T-helper 9 cell (primary cell): ENCODE results near the gene OCA2.
"Not testable (repeated sequence)": the region's sequence is repeated elsewhere in the genome, so short reads cannot be mapped to it uniquely, and the experiment has no call there.

Experiments
- DNase-seq: peaks from one replicate; pipeline ENCODE4 v3.0.0-alpha.2; 2020

OCA2 gene

DNA sequence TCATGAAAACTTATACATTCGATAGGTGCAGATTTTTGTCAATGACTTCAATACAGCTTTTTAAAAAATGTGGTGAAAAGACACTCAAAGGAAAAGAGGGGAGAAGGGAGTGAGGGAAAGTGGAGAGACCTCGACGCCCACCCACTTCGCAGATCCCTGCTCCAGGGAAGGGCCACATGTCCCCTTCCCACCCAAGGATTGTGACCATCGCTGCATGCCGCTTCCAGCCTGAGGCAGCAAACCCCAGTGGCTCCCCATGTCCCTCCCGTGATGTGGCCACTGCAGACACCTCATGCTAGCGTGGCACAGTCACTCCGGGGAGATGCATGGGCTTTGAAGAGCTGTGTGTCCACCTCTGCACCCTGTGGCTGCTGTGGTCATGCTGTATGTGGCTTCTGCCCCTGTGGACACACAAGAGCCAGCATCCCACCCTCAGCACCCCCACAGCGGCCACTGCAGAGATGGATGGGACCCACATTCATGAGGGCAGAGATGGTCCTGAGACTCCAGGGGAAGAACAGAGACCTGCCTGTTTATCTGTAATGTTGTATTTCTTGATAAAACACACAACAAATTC lies 230.2 kb downstream of the OCA2 start:
- no peak for DNase-seq

DNA sequence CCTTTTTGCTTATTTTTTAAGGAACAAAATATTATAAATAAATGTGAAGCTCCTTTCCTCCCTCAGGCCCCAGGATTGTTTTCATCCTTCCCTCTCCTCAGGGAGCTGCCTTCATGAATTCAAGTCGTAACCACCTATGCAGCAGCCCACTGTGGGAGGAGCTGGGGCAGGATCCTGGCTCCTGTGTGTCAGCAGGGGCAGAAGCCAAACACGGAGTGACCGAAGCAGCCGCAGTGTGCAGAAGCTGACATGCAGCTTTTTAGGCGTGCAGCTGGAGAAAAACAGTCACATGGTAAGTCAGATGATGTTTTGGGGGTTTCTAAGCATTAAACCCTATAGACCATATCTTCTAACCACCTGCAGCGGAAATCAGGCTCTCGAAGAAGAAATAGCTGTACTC lies 231.3 kb downstream of the OCA2 start:
- no peak for DNase-seq

DNA sequence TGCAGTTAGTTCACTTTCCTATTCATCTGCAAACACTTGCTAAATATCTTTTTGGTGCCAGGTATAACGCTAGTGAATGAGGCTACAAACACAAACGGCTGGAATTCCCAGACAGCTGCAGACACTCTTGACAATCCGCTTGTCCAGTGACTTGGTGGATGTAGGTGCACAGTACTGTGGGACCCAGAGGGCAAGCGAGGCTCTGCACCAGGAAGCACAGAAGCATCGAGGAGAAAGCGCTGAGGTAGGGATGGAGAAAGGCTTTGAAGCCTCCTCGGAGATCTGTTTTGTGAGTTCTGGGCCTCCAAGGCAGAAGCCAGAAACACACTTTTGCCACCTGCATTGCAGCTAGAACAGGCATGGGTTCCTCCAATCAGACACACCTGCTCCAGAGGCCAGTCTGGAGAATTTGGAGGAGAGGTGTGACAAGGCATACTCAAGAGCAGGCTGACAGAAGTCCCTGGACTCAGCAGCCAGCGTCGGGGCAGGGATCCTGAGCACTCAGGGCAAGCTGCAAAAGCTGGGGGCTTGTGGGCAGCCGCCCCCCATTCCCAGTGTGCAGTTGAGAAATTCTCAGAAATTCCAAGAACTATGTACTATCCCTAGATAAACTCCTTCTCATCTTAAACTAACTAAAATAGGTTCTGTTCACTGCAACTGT lies 232.5 kb downstream of the OCA2 start:
- no peak for DNase-seq

DNA sequence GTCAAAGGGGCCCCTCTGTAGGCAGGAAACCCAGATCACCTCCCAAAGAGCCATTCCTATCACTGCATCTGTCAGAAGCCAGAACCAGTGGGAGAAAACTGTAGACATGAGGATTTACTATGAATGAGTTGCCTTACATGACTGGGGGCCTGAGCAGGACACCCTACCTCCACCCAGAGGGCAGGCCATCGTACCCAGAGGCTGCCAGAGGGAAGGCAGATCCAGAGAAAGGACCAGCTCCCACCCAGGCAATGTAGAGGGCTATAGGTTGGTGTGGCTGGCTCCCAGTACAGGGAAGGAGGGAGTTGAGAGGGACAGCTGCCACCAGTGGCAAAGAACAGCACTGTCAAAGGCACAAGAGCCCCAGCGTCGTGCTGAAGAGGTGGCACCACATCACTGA lies 233.2 kb downstream of the OCA2 start:
- DNase-seq = no peak

DNA sequence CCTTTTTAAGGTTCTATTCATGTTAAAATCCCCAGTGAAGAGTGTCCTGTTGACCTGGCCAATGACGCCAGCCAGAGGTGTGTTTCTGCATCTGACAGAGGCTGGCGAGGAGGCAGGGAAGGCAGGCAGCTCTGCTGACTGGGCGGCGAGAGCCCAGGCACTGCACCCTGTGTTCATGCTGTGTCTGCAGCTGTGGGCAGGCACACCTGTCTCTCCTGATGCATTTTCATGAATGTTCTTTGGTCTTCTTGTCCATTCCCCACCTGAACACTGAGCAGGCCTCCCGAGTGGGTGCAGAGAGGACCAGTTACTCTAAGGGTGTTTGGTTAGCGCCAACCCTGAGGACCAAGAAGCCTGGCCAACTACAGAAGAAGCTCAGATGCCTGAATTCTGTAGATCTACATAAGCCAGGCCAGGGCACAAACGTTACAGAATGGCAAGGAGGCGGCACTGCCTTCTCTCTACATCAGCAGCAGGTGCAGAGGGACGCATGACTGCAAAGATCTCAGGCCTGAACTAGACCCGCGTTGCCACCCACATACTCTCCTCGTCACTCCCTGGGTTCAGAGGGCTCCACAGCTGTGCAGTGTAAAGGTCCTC lies 233.7 kb downstream of the OCA2 start:
- DNase-seq = no peak

DNA sequence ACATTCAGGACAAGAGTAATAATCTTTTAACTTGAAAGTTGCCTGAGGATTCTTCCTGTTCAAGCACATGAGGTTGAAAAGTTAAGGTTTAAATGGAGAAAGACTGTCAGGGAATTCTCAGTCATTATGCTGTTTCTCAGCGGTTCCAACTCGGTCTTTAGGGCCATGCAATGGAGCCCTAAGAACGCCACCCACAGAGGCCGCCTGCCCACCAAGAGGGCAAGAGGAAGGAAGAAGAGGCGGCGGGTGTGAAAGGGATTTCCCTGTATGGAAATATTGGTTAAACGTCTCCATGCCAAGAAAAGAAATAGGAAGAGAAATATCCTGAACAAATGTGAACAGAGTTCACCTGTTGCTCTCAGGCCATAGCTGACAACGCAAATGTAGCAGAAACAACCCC lies 234.4 kb downstream of the OCA2 start:
- DNase-seq = no peak

DNA sequence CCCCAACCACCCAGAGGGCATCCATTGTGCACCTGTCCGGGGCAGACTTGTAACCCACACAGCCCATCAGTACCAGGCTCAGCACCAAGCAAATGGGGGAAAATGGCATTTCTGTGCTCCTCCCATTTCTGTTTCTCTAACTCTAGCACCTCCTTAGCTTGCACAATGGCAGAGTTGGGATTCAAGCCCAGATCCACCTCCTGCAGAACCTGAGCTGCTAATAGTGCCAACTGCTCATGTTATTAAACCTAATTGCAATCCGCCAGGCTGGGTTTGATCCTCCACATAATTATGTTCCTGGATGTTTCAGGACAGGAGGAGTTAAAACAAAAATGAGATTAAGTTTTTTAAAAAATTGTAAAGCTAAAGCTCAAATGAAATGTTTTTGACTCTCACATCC lies 235.0 kb downstream of the OCA2 start:
- no peak for DNase-seq

DNA sequence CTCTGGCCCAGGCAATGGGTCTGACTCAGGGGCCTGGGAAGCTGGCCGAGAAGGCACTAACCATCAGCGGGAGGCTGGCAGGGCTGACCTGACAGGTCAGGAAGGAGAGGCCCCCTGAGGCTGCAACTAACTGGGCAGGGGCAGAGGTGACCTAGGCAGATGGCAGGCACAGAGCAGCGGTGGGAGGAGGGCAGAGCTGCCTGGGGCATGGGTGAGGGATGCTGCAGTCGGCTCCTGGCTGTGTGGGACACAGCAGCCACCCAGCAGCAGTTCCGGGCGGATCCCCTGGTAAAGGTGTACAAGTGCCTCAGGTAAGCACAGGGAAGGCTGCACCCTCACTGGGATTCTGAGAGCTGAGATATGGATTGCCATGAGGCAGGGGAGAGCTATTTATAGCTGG lies 236.1 kb downstream of the OCA2 start:
- DNase-seq = no peak

DNA sequence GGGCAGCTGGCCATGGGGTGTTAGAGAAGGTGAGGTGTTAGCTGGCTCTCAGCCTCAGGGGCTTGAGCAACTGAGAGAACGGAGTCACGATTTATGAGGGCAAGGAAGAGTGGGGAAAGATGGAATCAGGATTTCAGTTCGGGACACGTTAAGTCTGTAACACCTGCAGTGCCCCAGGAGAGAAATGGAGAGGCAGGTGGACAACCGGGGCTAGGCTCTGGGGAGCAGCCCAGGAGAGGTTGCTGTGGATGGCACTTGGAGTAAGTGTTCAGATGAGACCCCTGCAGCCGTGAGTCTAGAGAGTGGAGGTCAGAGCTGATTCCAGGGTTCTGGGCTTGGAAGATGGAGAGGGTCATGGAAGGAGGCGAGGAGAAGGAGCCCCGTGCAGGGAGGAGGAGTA lies 237.9 kb downstream of the OCA2 start:
- no peak for DNase-seq

DNA sequence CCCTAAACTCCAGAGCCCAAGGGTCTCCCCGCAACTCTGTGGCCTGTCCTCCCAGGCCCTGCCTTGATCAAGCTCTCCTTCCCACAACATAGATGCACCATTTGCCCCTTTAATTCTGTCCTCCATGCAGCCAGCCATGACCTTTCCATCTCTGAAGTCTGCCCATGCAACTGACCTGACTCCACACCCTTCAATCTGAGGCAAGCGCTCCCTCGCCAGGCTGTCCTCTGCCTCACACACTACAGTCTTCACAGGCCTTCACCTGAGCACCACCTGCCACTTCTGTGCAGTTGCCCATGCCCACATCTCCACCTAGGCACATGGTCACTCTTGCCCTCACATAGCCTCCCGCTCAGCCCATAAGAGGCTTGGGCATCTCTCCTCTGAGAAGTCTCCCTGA lies 244.0 kb downstream of the OCA2 start:
- DNase-seq = no peak

DNA sequence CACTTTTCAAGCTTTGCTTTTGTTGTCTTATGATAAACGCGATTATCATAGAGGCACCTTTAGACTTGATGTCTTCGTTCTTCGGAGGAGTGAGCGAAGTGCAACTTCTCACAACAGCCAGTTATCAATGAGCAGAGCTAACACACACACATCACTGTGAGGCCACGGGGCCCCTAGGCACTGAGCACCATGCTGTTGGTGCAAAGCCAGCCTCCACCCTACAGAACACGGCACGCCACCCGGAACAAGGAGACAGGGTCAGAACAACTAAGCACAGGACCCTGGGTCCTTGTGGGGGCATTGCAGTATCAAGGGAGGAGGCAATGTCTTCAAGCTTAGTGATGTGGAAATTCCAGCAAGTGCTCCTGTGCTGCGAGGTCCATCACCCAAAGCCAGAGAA lies 244.5 kb downstream of the OCA2 start:
- no peak for DNase-seq

DNA sequence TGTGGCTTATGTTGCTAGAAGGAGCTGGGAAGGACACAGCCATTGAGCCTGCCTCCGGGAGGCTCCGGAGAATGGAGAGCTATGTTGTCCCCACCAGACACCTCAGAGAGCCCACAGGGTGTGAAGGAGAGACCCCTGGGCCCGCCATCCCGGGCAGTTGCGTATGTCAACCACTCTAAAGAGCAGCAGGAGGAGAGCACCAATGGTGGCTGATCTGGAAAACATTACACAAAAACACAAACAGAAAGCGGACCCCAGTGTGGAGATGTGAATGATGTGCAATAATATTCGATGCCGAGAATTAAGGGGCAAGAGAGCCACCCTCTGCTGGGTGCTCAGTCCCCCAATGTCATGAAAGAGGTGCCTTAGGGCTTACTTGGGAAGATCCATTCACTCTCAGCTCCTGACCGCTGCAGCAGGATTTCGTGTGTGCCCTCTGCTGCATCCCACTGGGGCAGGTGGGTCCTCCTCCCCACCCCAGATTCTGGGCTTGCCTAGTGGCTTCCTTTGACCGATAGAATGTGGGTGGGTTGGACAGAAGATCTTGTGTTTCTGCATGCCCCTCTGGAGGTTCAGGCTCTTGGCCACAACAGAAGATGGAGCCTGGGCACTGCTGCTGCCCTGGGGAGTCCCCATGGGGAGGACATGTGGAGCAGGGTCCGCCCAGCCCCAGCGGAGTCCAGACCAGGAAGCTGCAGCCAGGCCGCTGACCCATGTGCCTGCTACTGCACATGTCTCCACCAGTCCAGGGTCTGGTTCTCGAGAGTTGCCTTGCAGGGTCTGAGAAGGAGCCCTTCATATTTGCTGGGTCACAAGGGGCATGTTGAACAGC lies 245.3 kb downstream of the OCA2 start:
- no peak for DNase-seq

DNA sequence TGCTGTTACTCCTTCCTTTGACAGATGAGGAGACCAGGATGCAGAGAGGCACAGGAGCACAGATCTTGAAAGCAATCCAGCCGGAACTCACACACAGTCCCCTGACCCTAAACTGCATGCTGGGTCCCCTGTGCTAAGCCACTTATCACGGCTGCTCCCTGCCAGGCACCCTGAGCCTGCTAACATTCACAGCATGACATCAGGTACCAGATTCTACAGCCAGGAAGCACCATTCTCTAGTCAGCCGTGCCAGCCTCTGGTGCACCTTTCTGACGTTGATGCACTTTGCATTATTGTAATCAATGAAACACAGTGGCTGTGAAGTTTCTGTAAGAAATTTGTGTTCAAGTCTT lies 247.3 kb downstream of the OCA2 start:
- DNase-seq = no peak

DNA sequence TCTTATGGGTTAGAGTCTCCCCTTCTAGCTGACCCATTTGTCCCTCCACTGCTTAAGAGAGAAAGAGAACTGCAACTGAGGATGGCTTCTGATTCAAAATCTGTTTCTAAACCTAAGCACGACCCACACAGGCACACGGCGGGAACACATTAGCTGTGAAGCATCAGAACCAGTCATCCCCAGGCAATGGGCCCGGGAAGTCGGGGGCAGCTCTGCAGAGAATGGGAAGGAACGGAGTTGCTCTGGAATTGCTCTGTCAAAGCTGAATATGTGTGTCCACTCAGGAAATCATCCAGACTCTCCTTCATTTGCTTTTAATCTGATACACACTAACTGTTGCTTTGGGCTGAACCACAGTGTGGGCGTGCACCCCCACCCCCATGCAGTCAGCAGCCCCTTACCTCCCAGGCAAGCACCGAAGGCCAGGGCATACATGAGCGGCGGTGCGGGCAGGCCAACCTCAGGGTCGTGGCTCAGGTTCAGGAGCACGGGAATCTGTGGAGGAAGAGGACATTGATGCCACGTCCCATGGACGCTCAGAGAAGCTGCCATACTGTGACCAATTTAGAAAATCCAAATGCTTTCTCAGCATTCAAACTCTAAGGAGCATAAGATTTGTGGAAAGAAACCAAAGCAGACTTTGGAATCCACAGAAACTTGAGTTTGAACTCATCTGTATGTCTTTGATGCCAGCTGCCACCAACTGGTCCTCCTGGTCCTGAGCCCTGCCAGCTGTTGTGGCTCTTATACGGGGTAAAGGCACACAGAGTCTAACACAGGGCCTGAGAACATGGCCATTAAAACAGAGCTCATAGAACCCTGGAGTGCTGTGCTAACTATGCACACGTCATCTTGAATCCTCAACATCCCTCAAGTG lies 247.9 kb downstream of the OCA2 start:
- DNase-seq = no peak

DNA sequence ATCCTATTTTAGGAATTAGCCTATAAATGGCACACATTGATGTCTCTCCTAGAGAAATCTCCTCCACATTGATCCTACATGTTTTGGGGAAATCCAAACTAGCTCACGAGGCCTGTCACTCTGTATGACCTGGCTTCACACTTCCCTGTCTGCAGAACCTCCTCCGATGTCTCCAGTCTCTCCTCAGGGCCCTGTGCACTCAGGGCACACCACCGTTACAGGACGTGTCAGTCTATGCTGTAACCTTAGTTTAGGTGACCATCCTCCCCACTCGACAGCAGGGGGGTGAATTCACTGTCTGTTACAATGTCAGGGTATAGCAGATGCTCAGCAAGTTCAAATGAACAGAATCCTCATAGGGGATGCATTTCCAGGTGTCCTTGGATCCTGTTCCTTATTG lies 249.1 kb downstream of the OCA2 start:
- DNase-seq = no peak

DNA sequence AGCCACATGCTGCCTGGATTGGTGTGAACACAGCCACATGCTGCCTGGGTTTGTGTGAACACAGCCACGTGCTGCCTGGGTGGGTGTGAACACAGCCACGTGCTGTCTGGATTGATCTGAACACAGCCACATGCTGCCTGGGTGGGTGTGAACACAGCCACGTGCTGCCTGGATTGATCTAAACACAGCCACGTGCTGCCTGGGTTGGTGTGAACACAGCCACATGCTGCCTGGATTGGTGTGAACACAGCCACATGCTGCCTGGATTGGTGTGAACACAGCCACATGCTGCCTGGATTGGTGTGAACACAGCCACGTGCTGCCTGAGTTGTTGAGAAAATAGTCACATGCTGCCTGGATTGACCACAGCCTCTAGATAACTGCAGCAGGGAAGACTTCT lies 250.2 kb downstream of the OCA2 start:
- not testable (repeated sequence) for DNase-seq

DNA sequence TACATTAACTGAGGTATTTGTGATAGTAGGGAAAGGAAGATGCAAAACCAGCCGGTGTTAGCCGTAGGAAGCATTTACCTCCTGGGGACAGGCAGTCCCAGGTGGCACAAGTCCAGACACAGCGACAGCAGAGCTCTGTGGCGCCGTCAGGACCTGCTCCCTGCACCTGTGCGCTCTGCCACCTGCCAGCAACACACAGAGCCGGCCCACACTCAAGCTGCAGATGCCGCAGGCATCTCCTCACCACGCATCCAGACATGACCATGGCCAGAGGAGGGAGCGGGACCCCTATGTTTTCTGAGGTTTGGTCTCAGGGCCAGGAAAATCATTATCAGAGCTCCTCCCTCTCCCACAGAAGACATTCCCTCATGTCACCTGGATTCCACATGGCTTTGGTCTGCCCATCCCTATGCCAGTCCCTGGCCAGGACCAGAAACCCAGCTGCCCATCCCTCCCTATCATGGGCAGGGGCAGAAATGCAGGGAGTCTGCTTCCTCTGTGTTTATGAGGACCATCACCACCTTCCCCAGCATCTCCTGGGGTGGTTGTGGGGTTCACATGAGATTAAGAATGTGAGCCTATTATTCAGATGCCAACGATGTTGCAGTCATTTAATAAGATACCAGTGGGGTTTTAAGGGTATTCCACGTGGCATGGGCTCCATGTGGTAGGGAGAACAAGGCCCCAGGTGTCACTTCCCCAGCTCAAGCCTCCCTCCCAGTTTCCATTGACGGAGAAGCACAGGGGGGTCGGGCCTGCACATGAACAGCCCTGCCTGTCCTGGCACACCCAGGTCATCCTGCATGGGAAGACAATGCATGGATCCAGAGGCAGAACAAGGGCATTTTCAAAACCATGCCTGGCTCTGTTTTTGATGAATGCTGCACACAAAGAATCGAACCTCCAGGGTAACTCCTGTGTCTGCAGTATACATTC lies 251.1 kb downstream of the OCA2 start:
- DNase-seq = no peak

DNA sequence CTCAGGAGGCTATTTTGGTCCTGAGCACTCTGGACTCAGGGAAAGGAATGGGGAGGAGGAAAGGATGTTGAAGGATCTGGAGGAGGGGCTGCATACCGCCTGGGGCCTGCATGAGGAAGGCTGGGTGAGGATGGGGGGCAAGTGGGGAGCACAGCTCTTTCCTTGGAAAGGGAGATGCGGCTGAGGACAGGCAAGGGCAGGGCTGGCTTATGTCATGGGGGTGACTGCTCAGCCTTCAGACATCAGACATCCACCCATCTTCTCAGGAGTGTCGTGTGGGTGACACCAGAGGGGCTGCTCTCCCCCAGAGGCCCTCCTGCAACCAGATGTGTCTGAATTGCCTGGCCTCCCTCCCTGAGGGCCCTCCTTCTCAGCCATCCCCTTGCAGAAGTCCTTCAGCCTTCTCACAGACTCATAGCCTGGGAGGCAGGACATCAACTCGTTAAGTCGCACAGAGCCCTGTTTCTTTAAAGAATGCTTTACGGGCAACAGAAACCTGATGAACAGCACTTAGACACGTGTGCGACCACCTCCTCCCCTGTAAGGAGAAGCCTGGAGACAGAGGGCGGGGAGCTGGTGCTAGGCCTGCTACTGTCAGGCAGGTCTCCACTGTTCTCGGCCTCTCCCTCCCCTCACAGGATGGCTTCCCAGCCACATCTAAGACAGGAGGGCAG lies 252.3 kb downstream of the OCA2 start:
- no peak for DNase-seq

DNA sequence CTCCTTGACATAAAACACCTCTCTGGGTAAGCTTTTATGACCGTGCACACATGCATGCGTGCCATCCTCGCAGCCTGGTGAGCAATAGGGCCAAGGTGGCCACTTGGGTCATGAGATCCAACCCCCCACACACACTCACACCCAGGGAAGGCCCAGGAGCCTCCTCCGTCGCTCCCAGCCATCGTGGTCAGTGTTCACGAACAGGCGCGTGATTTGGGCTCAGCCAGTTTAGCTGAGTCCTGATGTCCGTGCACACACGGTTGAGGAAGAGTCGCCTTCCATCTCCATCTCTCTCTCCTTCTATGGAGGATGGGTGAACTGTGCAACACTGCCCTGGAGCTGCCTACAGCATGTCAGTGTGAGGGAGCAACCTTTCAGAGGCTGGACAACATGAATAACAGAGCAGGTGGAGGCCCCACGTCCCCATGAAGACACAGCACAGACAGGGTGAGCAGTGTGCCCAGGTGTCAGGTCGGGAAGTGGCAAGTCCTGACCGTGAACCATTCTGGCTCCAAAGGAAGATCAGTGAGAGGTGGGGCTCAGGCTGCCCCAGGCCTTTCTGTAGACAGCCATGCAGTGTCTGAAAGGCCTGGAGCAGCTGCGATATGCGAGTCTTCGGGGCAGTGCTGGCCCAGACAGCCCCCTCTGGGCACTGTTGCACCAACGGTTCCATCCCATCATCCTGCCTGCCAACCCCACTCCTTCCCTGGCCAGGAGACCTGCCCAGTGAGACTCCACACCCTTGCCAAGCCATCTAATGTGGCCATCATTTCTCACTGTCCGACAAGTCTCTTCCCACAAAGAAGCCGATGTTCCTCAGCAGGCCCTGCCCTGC lies 253.4 kb downstream of the OCA2 start:
- no peak for DNase-seq

DNA sequence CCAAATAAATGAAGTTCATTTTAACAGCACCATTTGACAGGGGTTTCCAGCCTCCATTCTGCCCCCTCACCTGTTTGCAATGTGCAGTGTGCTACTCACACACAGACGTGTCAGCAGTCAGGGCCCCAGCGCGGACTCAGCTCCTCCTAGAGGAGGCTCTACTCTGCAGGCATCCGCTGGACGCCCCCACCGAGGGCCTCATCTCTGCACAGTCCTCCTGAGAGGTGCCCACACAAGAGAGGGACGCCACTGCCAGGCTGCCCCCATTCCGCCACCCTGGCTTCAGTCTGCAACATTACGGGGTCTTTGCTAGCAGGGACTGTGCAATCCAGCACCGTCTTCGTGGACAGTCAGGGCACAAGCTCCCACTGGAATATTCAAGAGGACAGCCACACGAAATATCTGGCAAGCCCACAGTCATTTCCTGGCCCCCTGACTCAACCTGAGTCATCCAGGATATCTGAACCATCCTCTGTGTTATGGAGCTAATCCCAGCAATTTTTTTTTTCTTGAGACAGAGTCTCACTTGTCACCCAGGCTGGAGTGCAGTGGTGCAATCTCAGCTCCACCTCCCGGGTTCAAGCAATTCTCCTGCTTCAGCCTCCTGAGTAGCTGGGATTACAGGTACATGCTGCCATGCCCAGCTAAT lies 255.0 kb downstream of the OCA2 start:
- no peak for DNase-seq
